KOPT-K1 (cell line): ENCODE results near the gene GRIA1.

ENCODE experiments used
- H3K27ac ChIP-seq: fragments of 200-600 bp; sonication (generic); 2 replicates; pipeline ENCODE4 v1.5.1; 2016; ENCODE audit warnings: antibody characterized with exemption, mild to moderate bottlenecking, low read depth, low read length; ENCODE audit not compliant: poor library complexity, severe bottlenecking
- H3K36me3 ChIP-seq: fragments of 200-600 bp; sonication (generic); 2 replicates; pipeline ENCODE4 v1.5.1; 2017; ENCODE audit warnings: antibody characterized with exemption, mild to moderate bottlenecking, low read length, moderate library complexity; ENCODE audit not compliant: insufficient read depth
- H3K9me3 ChIP-seq: fragments of 200-600 bp; sonication (generic); 2 replicates; pipeline ENCODE4 v1.5.1; 2017; ENCODE audit warnings: antibody characterized with exemption, low read length, mild to moderate bottlenecking; ENCODE audit not compliant: insufficient read depth, poor library complexity, severe bottlenecking

The GRIA1 gene

DNA sequence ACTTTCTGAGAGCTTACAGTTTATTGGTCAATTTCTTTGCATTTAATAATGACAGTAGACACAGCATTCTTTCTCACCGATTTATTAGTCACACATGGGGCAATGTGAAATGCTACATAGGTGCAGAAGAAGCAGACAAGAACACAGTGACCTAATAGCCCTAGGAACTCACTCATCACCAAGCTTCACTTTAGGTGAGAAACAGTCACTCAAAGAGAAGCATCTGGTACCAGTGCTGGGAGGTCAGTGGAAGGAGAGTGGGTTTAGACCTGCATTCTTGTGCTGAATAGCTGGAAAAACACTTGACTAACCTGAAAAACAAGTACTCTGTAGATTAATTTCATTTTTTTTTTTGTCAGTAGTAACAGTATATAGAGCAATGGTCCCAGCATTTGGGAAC is 179.6 kb downstream of the GRIA1 start:
- Histone ChIP-seq H3K27ac (no peak overlapping the region), H3K9me3 (no peaks in the 10 kb centered on the region), H3K36me3 (no peaks in the 10 kb centered on the region)

GRCh38 chr5:153671653-153672346 is 181.3 kb downstream of the GRIA1 start:
- Histone ChIP-seq H3K27ac (no peak overlapping the region), H3K36me3 (no peaks in the 10 kb centered on the region), H3K9me3 (no peaks in the 10 kb centered on the region)

DNA sequence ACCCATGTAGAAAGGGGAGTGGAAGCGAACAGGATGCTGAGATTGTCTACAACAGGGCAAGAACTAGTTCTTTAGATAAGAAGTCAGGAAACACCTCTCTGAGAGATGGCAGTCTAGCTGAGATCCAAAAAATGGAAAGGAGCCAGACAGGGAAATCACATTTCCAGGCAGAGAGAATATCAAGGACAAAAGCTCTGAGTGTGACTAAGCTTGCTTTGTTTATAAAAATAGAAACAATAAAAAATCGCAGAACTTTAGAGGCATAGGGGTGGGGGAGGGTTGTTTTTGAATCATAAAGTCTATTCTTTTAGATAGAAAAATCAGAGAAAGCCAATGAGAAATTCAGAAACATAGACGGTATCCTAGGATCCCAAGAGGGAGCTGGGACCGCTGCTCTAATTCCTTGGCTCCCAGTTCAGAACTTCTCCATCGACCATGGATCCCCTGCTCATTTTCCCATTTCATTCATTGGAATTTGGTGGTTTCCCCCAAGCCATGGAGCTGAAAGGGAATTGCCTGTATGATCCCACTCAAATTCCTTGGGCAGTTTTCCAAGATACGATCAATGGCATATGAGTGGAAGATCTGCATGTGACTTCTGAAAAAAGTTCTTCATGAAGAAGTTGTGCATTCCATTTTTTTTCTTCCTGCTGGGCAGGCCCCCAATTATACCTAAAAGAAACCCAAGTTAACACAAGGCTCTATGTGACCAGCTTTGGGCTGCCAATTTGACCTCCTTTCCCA is 182.0 kb downstream of the GRIA1 start:
- no peaks in the 10 kb centered on the region for H3K9me3 ChIP-seq
- no peaks in the 10 kb centered on the region for H3K36me3 ChIP-seq
- no peak overlapping the region for H3K27ac ChIP-seq

DNA sequence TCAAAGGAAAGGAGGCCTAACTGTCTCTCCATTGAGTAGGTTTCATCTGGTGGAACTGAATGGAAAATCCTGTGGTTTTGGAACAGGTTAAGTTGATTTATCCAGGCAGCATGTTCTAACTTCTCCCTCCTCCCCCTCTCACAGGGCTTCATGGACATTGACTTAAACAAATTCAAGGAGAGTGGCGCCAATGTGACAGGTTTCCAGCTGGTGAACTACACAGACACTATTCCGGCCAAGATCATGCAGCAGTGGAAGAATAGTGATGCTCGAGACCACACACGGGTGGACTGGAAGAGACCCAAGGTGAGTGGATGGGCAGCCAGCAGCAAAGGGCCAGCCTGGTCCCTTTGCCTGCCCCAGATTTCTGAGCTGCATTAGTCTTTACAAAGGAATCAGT is 183.9 kb downstream of the GRIA1 start:
- no peak overlapping the region for H3K27ac ChIP-seq
- no peaks in the 10 kb centered on the region for H3K36me3 ChIP-seq
- no peaks in the 10 kb centered on the region for H3K9me3 ChIP-seq

DNA sequence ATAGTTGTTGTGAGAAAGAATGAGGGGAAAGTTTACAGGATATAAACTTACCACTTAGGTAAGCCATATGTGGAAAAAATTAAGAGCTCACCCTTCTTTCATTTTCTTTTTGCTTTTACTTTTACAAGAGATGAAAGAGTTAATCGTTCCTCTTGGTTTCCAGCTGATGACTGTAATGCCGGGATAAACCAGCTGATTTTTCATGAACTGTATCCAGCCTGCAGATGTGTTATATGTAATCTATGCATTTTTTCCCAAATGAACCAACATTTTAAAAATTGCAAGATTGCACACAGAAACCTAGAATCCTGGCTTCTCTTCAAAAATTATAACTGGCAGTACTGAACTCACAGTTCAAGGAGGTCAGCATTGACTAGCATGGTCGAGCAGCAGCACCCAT is 185.9 kb downstream of the GRIA1 start:
- no peak overlapping the region for H3K27ac ChIP-seq
- H3K9me3 ChIP-seq = no peaks in the 10 kb centered on the region
- H3K36me3 ChIP-seq = no peaks in the 10 kb centered on the region

GRCh38 chr5:153676821-153677220 is 186.4 kb downstream of the GRIA1 start:
- Histone ChIP-seq H3K9me3 (no peaks in the 10 kb centered on the region), H3K36me3 (no peaks in the 10 kb centered on the region), H3K27ac (no peak overlapping the region)

DNA sequence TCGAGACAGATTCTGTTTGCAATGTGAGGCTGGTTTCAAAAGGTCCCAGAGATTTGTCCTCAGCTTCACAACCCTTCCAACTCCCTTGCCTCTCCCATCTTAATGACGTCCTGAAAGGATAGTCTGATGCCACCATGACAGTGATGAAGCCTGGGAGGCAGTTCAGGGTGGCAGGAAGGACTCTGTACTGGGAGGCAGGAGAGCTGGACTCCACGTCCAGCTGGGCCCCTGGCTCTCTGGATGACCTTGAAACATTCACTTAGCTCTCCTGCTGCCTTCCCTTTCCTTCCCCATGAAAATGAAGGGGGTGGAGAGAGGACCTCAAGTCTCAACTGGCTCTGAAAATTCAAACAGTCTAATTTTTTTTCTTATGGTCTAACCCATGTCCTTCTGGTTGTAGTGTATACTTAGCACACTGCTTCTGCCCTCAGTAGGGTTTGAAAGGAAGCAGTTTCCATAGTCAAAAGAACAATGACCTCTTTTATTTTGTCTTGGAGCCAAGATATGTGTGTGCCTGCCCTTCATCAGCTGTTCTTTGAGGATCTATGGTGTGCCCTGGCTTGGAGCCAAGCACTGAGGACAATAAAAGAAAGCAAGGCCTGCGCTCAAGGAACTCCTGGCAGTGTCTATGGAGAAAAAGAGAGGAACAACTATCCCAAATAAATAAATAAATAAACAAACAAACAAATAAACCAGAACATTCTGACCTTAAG is 188.3 kb downstream of the GRIA1 start:
- H3K27ac ChIP-seq = no peak overlapping the region

DNA sequence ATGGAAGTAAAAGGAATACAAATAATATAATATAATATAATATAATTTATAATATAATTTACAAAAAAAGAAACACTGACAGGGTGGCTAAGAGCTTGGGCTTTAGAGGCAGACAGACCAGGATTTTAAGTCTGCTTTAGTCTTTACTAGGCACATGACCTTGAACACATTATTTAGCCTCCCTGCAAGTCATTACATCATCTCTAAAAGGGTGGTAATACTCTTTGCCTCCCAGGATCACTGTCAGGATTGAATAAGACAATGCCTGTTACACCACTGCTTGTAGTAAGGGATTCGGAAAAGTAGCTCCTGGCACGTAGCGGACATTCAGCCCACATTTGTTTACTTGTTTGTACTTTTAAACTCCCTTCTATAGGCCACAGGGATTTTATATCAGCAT is 199.8 kb downstream of the GRIA1 start:
- Histone ChIP-seq H3K36me3 (no peaks in the 10 kb centered on the region), H3K9me3 (no peaks in the 10 kb centered on the region), H3K27ac (no peak overlapping the region)

More for the DNA sequence above, 188.3 kb downstream of the GRIA1 start:
- H3K9me3 ChIP-seq = no peaks in the 10 kb centered on the region
- no peaks in the 10 kb centered on the region for H3K36me3 ChIP-seq

DNA sequence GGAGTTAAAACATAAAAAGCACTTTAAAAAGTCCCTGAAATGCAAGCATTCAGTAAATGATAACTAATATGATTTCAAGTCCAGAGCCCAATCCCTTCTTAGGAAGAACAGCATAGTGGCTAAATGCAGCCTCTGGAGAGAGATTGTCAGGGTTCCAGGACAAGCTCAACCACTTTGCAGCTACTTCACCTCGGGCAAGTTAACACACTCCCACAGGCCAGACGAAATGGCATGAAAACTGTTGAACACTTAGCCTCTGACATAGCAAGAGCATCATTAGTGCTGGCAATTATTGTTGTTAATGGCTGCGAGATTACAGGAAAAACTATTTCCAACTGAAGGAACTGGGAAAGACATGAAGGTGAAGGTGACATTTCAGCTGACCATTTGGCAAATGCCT is 205.8 kb downstream of the GRIA1 start:
- Histone ChIP-seq H3K27ac (no peak overlapping the region), H3K36me3 (no peaks in the 10 kb centered on the region), H3K9me3 (no peaks in the 10 kb centered on the region)

DNA sequence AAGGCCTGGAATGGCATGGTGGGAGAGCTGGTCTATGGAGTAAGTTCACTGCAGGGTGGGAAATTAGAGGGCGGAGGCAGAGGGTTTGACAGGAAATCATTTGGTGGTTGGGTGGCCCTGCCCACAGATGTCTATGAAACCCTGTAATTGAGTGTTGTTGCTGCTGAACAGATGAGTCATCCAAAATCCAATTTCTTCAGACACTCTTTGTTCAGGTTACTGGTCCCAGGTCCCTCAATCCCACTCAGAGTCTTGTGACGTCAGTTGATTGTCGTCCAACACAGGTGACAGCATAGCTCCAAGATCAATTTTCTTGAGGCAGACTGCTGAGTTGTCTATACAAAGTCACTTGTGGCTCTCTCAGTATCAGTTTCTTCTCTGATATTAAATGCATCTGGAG is 208.6 kb downstream of the GRIA1 start:
- Histone ChIP-seq H3K9me3 (no peaks in the 10 kb centered on the region), H3K27ac (no peak overlapping the region), H3K36me3 (no peaks in the 10 kb centered on the region)

DNA sequence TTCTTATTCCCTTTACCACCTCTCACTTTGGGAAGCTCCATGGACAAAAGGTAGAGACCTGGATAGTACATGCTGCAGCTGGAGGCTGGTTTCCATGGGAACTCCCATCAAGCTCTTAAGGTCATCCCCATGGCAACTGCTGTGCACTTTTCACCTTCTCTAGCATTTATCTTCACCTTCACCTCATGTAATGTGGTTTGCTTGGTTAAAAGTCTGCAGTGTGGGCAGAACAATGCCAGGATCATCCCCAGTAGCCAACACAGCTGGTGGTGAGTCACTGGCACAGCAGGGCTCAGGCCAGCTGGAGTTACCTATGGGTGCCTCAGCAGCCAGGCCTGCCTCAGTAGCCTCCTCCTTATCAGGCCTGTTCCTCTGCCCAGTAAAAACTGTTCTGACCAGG is 210.5 kb downstream of the GRIA1 start:
- Histone ChIP-seq H3K36me3 (no peaks in the 10 kb centered on the region), H3K27ac (no peak overlapping the region), H3K9me3 (no peaks in the 10 kb centered on the region)

DNA sequence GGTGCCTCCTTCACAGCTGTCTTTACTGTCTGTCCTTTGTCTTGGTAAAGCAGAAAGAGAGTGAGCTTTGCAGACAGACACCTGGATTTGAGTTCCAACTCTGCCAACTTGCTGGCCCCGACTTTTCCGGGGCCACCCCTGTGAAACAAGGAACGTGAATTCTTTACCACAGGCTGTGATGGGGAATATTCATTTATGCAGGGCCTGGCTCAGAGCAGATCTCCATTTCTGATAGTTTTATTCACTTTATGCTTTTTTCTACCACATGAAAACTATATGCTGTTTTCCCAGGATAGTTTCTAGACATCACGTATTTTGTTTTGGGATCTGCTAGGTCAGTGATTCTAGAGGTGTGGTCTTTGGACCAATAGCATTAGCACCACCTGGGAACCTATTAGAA is 211.8 kb downstream of the GRIA1 start:
- no peaks in the 10 kb centered on the region for H3K36me3 ChIP-seq

DNA sequence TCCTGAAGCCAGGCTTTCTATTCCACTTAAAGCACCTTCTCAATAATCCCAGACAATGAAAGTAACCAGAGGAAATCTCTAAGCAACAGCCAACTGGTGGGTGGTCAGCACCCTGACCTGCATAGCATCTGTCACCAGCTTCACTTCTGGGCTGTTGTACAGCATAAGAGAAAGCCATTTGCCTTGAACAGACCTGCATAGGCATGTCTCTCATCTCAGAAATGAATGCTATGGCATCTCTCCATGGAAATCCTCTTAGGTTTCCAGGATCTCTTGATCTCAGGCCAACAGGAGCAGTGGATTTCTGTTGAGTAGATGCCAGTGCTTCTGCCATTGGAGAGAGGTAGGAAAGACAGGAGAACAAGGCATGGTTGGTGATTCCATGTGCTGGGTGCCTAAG is 213.6 kb downstream of the GRIA1 start:
- no peaks in the 10 kb centered on the region for H3K36me3 ChIP-seq
- H3K27ac ChIP-seq = no peak overlapping the region
- no peaks in the 10 kb centered on the region for H3K9me3 ChIP-seq

More for the DNA sequence above, 211.8 kb downstream of the GRIA1 start:
- Histone ChIP-seq H3K9me3 (no peaks in the 10 kb centered on the region), H3K27ac (no peak overlapping the region)

DNA sequence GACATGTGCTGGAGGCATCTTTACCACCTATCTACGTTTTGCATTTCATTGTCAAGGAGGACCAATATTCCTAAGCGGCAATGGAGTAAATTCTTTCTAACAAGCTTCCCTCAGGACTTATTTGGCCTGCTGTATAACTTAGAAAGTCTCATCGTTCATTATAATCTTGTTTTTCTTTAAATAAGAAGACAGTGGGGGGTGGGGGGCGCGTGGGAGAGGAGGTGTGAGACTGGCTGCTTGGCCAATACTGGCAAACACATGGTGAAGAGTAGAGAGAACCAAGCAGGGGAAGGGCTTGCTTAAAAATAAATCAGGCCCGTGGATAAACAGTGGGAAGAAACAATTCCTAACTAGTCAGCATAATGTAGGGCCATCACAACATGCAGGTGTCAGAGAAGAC is 217.2 kb downstream of the GRIA1 start:
- Histone ChIP-seq H3K9me3 (no peaks in the 10 kb centered on the region), H3K36me3 (no peaks in the 10 kb centered on the region), H3K27ac (no peak overlapping the region)

DNA sequence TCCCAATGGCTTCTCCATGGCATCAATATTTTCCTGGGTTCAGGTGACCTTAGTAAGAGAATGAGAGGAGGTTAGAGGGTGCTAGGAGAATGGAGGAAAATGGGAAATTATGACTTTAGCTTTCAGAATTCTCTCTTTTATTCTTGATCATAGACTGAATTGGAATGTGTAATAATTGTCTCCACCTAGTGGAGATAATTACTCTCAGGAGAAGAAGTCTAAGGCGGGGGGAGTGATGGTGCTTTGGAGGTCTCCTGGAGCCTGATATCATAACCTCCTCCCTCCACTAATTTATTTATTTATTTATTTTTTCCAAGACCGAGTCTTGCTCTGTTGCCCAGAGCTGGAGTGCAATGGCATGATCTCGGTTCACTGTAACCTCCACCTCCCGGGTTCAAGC is 221.3 kb downstream of the GRIA1 start:
- no peaks in the 10 kb centered on the region for H3K36me3 ChIP-seq
- H3K9me3 ChIP-seq = no peaks in the 10 kb centered on the region
- no peak overlapping the region for H3K27ac ChIP-seq
